Cardiac fibroblast (primary cell): ENCODE measurements around the gene OLFM1.
A peak's percentile ranks its signal among the peaks of the same experiment; 100 is the strongest.
"Not testable (repeated sequence)": the region's sequence is repeated elsewhere in the genome, so short reads cannot be mapped to it uniquely, and the experiment has no call there.

Experiments used
- DNase-seq, 2 donors: peaks; one replicate each; pipeline versions ENCODE4 v3.0.0 to v3.0.0-alpha.2; 2010; ENCODE audit warnings: low read depth in 2 of 2
- H3K4me3 ChIP-seq, 2 donors: replicated peaks in 1 of 2; 1 replicate in 1 of 2; 2 replicates in 1 of 2; pipeline ENCODE4 v1.5.1; 2011; ENCODE audit warnings: low read depth in 2 of 2, low read length in 2 of 2, mild to moderate bottlenecking in 2 of 2, moderate library complexity in 1 of 2
- TF ChIP-seq, protein P1 (sequence below): IDR thresholded peaks from one replicate; pipeline ENCODE4 v1.5.1; 2011; ENCODE audit warnings: low read depth, mild to moderate bottlenecking, low read length, inconsistent platforms

OLFM1 gene

DNA sequence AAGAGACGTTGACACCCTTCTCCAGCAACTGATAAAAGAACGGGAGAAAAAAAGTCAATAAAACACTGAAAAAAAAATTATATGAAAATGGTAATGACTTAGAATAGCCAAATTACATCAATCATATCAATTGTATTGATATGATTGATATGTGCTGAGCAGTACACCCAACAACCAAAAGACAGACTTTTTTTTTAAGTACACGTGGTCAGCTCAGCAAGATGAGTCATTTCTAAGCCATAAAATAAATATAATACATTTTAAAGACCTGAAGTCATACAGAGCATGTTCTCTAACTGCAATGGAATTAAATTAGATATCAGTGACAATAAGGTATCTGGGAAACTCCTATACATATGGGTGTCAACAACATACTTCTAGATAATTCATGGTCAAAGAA is 30.9 kb upstream of the OLFM1 start:
- TF ChIP-seq, protein P1, sequence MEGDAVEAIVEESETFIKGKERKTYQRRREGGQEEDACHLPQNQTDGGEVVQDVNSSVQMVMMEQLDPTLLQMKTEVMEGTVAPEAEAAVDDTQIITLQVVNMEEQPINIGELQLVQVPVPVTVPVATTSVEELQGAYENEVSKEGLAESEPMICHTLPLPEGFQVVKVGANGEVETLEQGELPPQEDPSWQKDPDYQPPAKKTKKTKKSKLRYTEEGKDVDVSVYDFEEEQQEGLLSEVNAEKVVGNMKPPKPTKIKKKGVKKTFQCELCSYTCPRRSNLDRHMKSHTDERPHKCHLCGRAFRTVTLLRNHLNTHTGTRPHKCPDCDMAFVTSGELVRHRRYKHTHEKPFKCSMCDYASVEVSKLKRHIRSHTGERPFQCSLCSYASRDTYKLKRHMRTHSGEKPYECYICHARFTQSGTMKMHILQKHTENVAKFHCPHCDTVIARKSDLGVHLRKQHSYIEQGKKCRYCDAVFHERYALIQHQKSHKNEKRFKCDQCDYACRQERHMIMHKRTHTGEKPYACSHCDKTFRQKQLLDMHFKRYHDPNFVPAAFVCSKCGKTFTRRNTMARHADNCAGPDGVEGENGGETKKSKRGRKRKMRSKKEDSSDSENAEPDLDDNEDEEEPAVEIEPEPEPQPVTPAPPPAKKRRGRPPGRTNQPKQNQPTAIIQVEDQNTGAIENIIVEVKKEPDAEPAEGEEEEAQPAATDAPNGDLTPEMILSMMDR: no peak
- H3K4me3 ChIP-seq: no peak overlapping the region
- peak in 1 of 2 donors; percentile 3 for DNase-seq

DNA sequence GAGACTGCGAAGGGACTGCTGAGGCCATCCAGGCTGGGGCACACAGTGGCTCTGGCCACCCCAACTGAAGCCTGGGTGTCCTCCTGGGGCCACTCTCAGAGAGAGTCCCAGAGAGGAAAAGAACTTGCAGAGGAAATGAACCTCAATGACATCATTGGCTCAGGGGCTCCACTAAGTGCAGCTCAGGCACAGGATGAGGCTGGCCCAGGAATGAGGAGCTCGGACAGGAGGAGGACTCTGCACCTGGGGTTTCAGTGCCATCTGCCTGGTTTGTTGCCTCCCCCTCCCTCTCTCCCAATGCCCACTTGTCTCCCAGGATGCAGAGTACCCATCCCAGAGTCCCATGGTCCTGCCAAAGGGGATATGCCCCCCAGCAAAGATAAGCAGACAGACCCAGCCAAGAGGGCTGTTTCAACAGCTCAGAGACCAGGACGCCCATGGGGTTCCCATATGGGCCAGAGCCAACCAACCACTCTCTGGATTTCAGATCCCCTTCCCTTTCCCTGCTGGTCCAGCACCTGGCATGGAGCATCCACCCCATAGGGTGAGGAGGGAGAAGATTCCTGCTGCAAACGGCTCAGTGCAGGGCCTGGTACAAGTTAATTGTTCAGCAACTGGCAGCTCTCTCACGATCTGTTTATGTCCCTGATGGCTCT is 26.9 kb upstream of the OLFM1 start:
- H3K4me3 ChIP-seq: no peak overlapping the region
- no peak for DNase-seq
- TF ChIP-seq, protein P1: no peak

DNA sequence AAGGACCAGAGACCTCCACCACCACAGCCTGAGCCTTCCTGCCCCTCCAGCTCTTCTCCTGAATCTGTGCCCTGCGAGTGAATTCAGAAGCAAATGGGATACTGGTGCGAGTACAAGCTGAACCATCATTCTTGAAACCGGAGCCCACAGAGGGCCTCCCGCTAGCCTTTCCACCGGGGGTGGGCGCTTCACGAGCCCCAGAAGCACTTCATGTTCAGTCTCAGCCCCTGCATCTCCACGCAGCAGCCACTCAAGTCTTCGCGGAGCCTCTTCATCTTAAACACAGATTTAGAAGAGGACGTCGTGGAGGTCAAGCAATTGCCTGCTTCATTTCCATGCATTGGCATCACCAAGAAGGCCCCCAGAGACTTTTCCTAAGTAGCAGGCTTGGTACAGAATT is 26.0 kb upstream of the OLFM1 start:
- no peak overlapping the region for H3K4me3 ChIP-seq
- no peak for DNase-seq
- TF ChIP-seq, protein P1: no peak

DNA sequence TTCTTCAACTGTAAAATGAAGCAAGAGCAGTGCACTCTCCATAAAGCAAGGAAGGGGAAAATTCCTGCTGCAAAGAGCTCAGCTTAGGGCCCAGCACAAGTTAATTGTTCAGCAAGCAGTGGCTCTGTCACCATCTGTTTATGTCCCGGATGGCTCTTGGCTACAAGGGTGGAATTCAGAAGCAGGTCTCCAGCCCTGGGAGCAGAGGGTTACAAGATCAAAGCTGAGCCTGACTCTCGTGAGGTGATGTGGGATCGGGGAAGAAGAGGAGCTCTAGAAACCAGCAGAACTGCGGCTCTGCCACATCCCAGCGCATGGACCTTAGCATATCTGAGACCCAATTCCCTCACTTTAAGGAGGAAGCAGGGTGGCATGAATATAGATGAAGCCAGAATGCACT is 25.2 kb upstream of the OLFM1 start:
- TF ChIP-seq, protein P1: no peak
- H3K4me3 ChIP-seq: no peak overlapping the region
- no peak for DNase-seq

DNA sequence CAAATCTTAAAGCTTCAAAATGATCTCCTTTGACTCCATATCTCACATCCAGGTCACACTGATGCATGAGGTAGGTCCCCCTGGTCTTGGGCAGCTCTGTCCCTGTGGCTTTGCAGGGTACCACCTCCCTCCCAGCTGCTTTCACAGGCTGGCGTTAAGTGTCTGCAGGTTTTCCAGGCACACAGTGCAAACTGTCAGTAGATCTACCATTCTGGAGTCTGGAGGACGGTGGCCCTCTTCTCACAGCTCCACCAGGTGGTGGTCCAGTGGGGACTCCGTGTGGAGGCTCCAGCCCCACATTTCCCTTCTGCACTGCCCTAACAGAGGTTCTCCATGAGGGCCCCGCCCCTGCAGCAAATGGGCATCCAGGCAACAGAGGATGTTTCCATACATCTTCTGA is 24.0 kb upstream of the OLFM1 start:
- H3K4me3 ChIP-seq, DNase-seq: not testable (repeated sequence)

DNA sequence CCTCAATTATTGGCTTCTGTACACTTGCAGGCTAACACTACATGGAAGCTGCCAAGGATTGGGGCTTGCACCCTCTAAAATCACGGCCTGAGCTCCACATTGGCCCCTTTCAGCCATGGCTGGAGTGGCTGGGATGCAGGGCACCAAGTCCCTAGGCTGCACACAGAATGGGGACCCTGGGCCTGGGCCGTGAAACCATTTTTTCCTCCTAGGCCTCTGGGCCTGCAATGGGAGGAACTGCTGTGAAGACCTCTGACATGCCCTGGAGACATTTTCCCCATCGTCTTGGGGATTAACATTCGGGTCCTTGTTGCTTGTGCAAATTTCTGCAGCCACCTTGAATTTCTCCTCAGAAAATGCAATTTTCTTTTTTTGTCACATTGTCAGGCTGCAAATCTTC is 23.6 kb upstream of the OLFM1 start:
- DNase-seq, H3K4me3 ChIP-seq: not testable (repeated sequence)

DNA sequence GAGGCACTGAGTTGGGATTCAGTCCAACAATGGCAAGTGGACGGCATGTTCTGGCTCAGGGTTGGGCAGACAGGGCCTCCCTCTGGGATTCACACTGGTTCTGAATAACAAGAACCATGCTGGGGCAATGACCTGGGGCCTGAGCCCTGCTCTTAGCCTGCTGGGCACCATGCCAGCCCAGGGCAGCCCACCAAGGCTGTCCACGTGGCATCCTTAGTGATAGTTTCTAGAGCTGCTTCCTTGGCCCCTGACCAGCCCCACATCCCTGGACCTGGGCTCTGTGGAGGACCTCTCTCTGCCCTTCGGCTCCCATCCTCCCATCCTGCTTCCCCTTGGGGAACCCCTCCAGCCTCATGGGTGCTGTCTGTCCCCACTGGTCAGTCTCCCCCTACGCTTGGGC is 22.3 kb upstream of the OLFM1 start:
- TF ChIP-seq, protein P1: no peak
- no peak for DNase-seq
- H3K4me3 ChIP-seq: no peak overlapping the region

DNA sequence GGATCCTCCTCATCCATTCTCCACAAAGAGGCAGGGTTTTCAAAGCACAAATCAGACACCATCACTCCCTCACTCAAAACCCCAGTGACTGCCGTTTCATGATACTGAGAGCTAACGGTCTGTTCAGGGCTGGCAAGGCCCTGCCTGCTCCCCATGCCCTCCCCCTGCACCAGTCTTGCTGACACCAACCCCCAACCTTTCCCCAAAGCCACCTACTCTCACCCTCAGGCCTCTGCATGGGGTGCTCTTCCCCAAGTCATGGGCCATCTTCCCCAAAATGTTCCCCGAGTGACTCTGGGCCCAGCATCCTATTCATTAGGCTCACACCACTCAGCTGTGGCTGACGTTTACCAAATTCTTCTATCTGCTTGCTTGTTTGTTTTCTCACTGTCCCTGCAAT is 21.7 kb upstream of the OLFM1 start:
- H3K4me3 ChIP-seq: no peak overlapping the region
- no peak for DNase-seq

More for the DNA sequence above, 21.7 kb upstream of the OLFM1 start:
- TF ChIP-seq, protein P1: no peak
